Measurements from ENCODE around the gene RAPGEF1.

Gene RAPGEF1

DNA sequence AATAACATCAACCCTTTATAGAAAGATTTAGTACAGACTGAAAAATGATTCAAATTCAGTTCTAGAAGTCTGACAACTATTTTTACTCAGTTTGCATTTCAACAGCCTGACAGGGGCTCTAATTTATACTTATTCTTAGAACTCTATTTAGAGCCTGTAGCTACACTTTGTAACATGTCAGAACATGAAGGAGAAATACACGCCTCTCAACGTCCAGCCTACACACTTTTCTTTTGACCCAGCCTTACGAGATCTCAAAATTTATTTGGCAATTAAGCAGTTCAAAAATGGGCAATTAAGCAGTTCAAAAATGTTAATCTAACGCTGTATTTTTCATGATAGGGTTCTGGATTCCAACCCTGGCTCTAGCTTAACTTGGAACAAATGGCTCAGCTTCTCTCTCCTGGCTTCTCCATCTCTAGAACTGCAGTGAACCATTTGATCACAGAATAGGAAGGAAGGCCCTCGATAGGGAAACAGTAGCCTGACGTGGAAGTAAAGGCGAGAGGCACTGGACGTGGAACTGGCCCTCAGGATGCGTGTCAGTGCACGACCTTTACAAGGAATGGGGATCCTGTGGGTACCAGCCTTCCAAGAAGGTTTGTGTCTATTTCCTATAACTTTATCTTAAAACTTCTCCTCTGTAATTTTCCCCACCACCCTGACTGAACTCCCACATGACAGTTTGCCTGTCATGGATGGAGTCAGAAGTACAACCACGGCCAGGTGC lies 128.1 kb downstream of the RAPGEF1 start:
- no peak for DNase-seq

DNA sequence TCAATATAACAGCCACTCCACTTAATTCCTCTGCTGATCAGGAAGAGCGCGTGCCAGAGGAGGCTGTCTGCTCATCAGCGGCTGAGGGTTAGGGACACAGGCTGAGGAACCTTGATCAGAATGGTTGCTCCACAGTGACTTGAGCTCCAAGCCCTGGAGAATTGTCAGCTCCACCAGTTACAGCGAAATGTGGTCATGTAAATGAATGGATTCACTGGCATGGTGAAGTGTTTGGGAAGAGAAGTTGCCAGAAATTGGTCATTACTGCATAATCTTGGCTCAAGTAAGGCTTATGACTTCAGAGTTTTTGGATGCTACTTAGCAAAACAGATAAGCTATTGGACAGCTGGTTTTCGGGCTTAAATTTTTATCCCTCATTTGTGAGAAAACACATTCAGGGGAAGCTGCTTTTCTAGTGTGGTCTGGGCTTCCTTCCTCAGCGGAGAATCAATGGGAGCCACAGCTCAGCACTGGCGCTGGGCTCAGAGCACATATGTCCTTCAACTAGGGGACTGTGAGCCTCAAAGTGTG lies 129.6 kb downstream of the RAPGEF1 start:
- DNase-seq: peak in 5 of 58 donors; percentile 15 to 47 (median 28)

DNA sequence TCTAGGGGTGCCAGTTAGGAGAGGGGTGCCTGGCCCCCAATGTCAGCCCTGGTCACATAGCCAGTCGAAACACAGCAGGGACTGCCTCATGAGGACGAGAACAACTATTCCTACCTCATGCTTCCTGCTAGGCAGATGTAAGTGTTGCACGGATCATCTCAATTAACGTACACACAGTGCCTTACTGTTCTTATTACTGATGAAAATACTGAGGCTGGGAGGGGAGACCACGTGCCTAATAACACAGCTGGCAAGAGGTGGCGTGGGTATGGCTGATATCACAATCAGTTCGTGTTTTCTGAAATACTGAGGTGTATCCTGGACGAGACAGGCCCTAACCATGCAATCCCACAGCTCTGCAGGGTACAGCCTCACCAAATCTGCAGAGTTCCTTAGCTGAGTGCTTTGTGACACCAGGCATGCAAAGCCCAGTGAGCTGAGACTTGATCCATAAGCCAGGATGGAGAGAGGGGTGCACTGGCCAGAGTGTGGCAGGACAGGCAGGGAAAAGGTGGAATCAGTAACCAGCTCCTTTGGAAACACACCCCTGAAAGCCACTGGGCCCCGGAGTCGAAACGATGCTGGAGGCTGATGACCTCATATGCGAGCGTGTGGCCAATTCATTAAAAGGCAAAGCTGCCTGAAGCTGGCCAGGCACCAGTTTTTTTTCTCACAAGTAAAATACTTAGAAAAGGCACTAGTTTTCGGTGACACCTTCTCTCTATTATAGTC lies 130.6 kb downstream of the RAPGEF1 start:
- DNase-seq: peak in 15 of 58 donors; percentile 18 to 68 (median 41)

- DNase-seq: peak in 43 of 58 donors; percentile 13 to 82 (median 44)
Measured at GRCh38 chr9:131608493-131609037, 131.3 kb downstream of the RAPGEF1 start.

DNA sequence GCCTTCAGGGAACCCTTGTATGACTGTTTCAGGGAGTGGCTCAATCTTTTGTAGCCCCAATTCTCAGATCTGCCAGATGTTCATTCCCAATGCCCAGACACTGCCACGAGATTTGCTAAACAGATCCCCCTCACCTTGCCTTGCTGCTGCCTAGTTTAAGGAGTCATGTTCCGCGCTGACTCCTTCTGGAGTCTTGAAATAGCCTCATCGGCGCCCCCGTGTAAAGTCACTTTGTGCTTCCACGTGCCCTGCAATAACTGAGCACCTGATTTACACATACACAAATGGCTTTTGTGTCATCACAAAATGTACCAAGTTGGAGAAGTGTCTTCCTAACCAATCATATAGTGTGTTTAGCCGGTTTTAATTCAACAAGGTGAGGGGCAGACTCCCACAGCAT lies 132.3 kb downstream of the RAPGEF1 start:
- DNase-seq: no peak

- no peak for DNase-seq
Measured at GRCh38 chr9:131606896-131607567, 132.8 kb downstream of the RAPGEF1 start.

- no peak for DNase-seq
Measured at GRCh38 chr9:131605770-131606590, 133.9 kb downstream of the RAPGEF1 start.

DNA sequence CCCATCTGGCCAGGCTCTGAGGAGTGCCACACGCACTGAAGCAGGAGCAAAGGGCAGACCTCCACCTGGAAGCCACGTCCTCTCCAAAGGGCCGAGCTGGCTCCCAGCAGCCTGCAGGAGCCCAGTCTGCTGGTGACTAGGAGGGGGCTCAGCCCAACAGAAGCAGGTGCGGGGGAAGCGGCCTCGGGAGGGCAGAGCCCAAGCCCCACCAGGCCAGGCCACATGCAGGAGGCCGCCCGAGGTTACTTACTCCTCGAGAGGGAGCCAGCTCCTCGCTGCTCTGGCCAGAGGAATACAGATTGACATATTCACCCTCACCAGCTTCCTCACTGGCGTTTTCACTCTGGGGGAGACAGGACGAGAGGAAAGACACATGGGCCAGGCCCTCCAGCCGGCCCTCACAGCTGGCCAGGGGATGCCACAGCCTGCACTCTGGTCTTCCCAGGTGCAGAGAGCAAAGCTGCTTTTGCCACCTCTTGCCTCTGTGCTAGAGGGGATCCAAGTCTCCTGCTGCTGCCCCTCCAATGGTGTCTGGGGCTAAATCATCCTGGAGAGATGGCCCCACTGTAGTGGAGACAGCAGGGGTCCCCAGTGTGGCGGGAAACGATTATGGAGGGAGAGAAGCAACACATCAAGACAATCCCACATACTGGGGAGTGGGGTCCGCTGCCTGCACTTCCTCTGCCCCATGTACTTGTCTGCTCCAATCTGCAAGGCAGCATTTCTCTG lies 136.0 kb downstream of the RAPGEF1 start:
- DNase-seq: no peak

DNA sequence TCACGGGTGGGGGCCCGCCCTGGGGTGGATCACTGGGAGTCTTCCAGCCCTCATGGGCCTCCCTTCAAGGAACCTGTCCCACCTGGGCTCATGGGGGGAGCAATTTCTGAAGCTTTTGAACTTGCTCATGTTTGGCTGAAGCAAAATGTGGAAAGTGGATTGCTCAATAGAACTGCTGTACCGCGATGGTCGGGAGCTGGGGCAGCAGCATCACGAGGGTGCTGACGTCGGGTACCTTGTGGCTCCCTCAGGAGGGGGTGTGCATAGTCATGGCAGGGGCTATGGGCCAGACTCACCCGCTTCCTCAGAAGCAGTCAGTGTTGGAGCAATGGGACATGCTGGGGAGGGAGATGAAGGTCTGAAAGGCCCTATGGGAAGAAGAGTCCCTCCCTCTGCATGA lies 136.7 kb downstream of the RAPGEF1 start:
- no peak for DNase-seq

DNA sequence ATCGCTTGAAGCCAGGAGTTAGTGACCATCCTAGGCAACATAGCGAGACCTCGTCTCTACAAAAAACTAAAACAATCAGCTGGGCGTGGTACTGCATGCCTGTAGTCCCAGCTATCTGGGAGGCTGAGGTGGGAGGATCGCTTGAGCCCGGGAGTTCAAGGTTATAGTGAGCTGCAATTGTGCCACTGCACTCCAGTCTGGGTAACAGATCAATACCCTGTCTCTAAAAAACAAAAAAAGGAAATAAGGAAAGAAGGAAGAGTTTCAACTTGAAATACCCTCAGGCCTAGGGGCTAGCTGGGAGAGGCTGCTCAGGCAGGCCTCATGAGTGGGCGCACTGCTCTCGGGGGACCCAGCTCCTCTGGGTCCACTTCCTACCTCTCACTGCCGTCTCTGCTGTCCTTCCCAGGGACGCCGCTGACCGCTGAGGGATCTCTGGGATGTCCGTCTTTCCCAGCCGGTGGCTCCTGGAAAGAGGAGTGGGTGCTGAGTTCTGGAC lies 138.1 kb downstream of the RAPGEF1 start:
- no peak for DNase-seq

GRCh38 chr9:131598121-131598520 lies 141.8 kb downstream of the RAPGEF1 start:
- DNase-seq: peak in 30 of 58 donors; percentile 10 to 71 (median 38)

DNA sequence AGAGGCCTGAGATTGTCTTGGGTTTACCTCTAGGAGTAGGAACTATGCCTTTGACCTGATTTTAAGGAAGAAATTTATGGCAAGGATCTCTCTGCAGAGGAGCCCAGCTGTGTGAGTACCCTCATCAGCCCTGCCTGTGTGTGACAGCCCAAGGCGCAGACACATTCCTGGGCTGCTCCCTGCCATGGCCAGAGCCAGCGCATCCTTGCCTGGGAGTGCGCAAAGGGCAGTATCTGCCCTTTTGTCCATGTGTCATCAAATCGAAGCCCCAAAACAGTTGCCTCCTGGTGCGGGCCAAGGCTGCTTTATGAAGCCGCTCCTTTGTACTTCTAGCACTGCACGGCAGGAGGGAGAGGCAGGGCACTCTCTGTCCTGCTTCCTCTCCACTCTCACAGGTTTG lies 142.6 kb downstream of the RAPGEF1 start:
- no peak for DNase-seq

DNA sequence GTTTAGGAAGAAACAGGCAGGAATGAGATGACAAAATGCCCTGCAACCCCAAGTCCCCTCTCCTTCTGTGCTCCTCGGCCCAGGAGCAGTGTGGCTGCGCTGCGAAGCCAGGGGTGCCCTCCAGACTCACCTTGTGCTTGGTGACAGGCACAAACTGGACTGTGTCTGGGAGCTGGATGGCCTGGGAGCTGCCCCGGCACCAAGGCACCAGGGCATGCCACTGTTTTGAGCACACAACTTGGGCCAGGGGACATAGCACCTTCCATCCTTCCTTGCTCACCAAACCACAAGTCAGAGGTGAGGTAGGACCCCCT lies 143.5 kb downstream of the RAPGEF1 start:
- no peak for DNase-seq

GRCh38 chr9:131595696-131596429 lies 144.0 kb downstream of the RAPGEF1 start:
- DNase-seq: no peak

DNA sequence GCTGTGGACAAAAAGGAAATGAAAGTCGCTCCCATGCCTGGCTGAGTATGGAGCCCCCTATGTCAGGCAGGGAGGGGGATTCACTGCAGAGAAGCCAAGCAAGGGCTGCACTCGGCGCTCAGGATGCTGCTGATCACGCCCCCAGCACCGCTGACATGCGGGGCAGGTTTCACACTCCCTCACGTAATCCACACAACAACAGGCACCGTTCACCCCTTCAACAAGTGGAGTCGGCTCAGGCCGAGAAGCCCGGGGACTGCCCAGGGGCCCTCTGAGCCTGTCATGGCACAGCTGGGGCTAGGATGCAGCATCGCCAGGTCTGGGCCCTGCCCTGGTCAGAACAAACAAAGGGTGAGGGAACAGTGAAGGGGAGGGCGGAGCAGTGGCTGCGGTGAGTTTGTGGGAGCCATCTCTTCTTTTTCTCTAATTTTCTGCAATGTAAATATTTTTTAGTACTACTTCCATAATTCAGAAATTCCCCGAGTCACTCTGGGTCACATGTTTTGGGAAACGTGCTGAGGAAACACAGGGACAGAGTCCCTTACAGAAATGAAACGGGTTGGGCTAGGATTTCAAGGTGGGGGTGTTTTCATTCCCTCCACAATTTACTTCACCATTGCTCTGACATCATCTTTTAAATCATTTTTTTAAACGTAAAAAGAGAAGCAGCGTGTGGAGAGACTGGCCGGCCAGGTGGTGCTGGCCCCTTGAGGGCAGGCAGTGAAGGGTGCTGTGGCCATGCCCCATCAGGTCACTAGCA lies 144.8 kb downstream of the RAPGEF1 start:
- no peak for DNase-seq

DNA sequence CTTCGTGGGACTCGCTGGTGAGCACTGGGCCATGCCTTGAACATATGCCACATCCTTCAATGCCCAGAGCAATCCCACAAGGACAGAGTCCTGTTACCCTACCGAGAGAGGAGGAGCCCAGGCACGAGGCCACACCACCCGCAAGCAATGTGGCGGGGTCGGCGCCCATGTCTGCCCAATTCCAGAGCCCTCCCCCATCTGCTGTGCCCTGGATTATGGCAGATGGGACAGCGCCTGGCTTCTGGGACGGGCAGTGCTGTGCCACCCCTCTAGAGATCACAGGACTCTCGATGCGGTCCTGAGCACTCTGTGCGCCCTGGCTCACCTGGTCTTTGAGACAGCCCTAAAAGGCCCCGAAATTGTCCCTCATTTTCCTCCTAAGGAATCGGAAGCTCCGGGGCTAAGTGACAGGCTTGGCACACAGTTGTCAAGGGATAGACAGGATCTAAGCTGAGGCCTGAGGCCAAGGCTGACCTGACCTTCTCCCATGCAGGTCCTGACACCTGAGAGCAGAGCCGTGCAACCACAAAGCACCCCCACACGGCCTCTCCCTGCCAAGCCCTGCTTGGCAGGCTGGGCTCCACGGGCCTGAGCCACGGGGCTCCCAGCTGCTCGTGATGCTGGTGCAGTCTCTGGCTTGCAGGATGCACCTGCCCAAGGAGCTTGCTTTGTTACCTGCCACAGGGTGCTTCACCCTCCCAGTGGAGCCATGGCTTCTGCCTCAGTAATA lies 145.8 kb downstream of the RAPGEF1 start:
- DNase-seq: no peak

DNA sequence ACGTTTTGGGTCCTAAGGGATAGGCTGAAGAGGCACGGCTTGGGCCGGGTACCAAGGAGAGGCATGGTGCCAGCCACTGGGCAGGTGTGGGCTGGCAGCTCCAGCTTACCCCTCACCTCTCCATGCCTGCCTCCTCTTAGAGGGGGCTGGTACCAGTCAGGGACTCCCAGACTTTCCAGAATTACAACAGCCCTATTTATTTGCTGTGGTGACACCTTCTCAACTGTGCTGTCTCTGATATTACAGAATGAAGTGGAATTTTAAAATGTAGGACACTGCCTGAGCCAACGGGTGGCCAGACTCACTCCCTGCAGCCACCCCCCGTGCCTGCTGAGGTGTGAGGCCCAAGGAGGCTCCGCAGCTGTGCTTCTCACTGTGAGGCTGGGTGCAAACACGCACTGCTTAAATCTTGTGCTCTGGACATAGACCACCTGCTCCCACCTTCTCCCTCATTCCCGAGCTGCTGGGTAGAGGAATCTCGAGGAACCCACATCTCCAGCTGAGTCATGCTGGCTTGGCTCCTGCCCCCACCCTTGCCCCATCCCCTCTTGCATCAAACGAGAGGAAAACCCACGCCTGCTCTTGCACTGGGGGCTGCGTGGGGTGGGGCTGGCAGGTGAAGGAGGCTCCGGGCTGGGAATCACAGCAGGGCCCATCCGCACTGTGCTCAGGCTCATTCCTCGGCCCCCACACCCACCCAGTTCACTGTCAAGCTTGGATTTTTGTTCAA lies 146.6 kb downstream of the RAPGEF1 start:
- peak in 3 of 58 donors; percentile 9 to 55 (median 18) for DNase-seq
